ENCODE results near the gene PIP5KL1.

The PIP5KL1 gene

DNA sequence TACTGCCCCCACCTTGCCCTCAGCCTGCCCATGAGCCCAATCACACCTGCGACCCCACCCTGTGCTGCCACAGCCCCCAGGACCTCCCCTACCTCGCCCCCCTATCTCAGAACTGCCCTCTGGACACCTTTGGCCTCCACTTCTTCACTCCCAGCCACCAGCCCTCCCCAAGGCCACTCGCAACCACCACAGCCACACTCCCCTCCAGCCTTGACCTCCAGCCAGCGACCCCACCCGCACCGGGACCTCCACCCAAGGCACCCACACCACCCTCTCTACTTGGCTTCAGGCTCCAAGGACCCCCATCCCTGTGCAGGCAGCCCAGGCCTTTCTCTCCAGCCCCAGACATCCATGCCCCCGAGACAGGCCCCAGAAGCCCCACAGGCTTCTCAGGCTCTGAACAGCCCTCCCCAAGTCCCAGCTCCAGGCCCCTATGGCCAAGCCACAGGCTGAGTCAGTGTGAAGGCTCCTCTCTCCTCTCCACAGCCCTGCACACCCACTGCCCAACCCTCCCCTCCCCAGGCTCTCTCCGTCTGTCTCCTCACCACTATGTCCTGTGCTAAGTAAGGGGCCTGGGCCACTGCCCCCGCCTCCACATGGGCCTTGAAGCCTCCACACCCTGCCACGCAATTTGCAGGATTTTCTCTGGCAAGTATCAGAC lies 55.1 kb downstream of the PIP5KL1 start:
- DNase-seq (ENCODE audit: low spot score) = no peak
- FAIRE-seq = no peak

DNA sequence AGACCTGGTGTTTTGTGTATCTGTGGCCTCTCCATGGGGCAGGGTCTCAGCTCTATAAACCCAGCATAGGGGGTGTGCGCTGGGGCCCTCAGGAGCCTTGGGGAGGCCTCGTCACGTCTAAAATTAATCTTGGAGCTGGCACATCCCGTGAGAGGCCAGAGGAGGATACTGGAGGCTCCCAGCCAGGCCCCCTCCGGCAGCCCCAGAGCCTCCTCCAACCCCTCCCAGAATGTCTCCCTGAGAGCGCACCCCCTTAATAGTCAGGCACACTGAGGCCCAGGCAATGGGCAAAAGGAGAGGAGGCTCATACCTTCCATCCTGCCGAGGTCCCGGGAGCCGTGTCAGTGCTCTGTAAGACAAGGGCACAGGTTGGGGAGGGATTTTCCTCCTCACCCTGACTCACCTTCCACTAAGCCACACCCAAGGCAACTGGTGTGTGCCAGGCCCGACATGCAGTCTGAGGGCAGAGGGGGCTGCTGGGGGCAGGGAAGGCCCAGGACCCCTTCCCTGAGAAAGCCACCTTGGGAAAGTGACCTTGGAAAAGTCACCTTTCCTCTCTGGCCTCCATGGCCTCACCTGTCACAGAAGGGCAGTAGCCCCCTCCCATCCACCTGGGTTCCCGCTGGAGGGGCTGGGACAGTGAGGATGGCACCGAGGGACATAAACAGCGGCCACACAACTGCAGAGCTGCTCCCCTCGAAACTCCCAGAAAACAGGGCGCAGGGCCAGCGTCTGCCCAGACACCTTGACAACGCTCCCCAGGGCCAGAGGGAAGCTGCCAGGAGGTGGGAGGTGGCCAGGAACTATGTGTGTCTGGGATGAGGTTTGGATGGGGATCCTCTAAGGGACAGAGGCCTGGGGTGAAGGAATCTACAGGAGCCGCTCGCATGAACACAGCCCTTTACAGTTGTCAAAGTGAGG lies 56.0 kb downstream of the PIP5KL1 start:
- DNase-seq (ENCODE audit: low spot score) = no peak
- FAIRE-seq = no peak

DNA sequence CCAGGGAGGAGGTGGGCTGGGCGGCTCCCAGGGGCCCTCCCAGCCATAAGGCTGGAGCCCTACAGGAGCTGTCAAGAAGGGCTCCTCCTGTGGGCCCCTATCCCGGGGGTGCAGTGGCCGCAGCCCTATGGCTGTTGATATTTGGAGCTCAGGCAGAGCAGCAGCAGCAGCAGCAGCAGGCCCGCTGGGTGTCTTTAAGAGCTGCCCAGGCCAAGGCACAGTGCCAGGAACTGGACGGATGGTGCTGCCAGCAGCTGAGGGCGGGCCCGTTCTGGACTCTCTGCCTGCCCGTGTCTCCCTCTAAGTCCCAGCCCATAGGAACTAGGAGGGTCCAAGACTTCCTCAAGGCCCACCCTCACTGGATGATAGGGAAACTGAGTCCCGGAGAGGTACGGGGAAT lies 56.7 kb downstream of the PIP5KL1 start:
- DNase-seq (ENCODE audit: low spot score) = no peak

DNA sequence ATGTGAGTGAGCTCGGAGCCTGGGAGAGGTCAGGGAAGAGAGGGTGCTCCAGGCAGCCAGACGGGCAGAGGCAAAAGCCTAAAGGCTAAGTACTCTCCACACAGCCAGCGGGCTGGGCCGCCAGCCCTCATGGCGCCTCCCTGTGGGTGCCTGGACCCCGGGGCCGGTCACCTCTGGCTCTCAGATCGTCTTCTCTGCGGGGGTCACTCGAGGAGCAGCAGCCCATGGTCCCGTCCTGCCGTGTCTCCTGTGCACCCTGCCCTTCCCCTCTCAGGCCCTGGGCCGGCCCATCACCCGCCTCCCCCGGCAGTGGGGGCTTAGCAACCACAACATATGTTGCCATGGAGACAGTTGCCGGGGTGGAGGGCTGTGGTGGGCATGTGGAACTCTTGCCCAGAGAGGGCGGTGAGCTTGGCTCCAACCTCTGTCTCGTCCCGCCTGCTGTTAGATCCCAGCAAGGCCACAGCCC lies 57.3 kb downstream of the PIP5KL1 start:
- DNase-seq (ENCODE audit: low spot score) (no peak), FAIRE-seq (no peak)

More for the DNA sequence above, 56.7 kb downstream of the PIP5KL1 start:
- FAIRE-seq = no peak

DNA sequence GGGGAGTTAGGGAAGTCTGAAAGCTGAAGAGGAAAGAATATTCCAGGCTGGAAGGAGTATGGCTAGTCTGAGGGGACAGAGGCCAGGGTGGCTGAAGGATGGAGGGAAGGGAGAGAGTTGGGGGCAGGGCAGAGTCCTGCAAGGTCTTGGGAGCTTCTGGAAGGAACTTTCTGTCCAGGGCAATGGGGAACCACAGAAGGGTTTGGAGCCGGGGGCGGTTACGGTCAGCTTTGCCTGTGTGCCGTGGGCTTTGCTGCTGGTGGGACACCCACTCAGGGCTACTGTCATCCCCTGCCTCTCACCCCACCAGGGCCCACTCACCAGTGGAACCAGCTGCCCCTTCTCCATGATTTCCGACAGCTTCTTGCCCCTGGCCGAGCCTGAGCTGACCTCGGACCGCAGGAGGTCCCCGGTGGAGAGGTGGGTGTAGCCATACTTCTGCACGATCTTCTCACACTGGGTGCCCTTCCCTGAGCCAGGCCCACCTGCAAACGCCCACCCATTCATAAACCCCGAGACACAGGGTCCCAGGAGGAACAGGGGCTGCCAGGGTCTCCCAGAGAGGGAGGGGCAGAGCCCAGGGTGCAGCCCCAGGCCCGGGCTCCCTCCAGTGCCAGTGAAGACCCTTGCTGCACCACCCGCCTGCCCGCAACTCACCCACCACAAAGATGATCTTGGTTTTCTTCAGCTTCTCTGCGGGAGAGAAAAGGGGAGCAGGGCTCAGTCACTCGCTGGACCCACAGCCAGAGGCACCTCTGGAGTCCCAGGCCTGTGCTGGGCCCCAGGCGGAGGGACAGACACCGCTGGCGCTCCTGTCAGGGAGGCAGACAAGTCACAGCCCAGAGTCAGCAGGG lies 58.0 kb downstream of the PIP5KL1 start:
- FAIRE-seq (no peak), DNase-seq (ENCODE audit: low spot score) (no peak)

DNA sequence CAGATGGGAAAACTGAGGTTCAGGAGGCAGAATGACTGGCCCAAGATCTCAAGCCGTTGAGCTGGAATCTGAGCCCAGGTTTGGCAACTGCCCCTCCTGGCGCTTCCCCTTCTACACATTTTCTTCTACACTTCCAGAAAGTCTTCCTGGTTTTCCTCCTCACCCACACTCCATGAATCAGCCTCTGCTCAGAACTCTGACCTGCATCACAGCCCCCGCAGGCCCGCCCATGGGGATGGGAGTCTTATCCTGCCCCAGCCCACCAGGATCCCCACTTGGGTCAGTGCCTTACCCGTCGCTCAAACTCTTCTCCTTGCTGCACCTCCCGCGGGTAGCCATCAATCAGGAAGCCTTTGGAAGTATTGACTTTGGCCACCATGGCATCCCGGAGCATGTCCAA lies 59.0 kb downstream of the PIP5KL1 start:
- DNase-seq (ENCODE audit: low spot score) (no peak), FAIRE-seq (no peak)

DNA sequence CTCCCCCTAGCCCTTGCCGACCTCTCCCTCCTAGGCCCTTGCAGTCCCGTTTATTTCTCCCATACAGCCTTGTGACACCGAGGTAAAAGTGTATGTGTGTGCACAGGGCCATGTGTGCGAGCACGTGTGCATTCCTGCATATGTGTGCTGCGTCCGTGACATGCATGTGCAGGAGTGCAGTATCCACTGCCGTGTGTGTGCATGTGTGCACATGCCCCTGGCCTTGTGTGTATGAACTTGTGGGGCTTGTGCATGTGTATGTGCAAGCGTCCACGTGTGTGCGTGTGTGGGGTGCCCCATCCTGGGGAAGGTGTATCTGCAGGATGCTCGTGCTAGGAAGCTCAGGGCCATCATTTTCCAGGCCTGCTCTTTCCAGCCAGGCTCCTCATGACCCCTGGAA lies 59.7 kb downstream of the PIP5KL1 start:
- DNase-seq (ENCODE audit: low spot score) (no peak), FAIRE-seq (no peak)
